ENCODE measurements around the gene NOP9.
A peak's percentile ranks its signal among the peaks of the same experiment; 100 is the strongest.

The NOP9 gene

GRCh38 chr14:24299255-24300191, at the start of gene NOP9, which contains the start of gene DHRS1:
Gene NOP9, plus strand, starts transcription at chr14:24299850. Its CDS starts 105 bp downstream, at chr14:24299955.
Gene DHRS1, minus strand, starts transcription at chr14:24299780. Its CDS starts 674 bp downstream, at chr14:24299106.
- DNase-seq = peak; percentile 92

GRCh38 chr14:24250354-24250753, 49.3 kb upstream of the NOP9 start:
- DNase-seq = no peak

- DNase-seq = no peak
These were observed 47.8 kb upstream of the NOP9 start for GRCh38 chr14:24251880-24252288.

- no peak for DNase-seq
These were observed 47.1 kb upstream of the NOP9 start for GRCh38 chr14:24252289-24253124.

DNA sequence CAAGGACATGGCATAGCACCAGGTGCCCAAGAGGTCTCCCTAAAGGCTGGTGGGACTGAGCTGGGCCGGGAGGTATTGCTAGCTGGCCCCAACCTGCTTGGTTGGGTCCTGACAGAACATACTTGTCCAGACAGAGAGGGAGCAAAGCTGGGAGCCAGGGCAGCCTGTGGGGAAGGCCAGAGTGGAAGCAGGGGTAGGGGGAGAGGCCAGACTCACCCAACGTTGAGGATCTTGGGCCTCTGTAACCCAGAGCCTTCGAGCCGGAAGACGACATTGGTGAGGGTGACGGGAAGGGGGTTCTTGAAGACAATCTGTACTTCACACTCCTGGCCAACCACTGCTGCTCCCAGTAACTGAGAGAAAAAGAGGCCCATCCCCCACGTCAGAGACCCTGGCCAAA, 45.7 kb upstream of the NOP9 start:
- no peak for DNase-seq

DNA sequence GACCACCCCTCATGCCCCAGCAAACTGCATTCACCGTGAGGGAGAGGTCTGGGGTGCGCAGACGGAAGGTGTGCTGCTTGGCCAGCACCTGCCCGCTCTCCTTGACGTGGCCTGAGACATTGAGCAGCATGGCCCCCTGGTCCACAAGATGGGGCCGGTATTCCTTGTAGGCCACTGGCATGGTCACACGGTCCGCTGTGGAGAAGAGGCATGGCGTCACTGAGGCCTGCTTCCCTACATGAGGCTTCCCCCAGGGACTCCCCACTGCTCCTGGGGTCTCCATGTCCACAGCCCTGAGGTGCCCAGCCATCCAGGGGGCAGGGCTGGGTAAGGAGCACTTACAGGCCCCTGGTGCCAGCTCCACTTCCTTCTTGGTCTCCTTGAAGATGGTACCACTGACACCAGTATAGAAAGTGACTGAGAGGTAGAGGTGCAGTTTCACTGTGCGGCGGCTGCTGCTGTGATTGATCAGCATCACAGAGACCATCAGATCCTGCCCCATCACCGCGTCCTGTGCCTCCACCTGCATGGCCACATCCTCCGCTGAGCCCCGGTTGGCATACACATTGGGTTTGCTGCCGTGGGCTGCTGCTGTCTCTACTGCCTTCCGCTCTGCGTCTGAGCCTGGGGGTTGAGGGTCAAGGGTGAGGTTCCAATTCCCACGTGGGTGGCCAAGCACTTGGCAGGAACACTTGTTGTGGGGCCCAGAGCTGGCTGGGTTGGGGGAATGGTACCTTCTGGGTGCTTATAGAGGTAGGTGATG, 44.8 kb upstream of the NOP9 start:
- DNase-seq = no peak

- no peak for DNase-seq
These were observed 44.2 kb upstream of the NOP9 start for GRCh38 chr14:24255438-24255837.

GRCh38 chr14:24255931-24256711, 43.5 kb upstream of the NOP9 start:
- no peak for DNase-seq

- no peak for DNase-seq
These were observed 42.7 kb upstream of the NOP9 start for GRCh38 chr14:24256960-24257359.

GRCh38 chr14:24258119-24258518, 41.5 kb upstream of the NOP9 start:
- DNase-seq = no peak

DNA sequence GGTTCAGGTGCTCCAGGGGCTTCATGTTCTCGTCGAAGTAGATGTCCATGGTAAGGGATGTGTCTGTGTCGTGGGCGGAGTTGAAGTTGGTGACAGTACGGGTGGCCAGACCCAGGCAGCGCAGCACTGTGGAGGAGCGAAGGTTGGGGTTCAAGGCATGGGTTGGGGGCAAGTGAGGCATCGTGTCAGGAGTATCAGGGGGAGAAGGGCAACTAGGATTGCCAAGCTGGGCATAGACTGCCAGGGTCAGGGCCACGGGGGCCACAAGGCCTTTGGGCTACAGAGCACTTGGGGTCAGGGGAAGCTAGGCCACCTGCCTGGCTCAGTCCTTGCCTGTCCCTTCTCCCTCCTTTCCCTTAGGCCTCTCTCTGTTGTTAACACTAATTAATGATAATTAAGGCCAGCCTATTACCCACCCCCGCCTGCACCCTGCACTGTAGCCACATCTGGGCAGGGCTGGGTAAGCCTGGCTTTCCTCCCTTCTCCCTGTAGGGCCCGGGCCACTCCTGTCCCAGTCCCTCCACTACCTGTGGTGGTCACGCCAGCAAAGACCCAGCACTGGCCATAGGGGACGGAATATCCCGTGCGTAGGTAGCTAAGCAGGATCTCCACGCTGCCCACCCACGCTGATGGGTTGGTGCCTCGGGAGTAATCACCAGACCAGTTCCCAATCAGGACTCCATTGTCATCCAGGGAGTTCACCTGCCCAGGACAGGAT, 40.9 kb upstream of the NOP9 start:
- no peak for DNase-seq

- DNase-seq = no peak
These were observed 40.2 kb upstream of the NOP9 start for GRCh38 chr14:24259282-24260025.

DNA sequence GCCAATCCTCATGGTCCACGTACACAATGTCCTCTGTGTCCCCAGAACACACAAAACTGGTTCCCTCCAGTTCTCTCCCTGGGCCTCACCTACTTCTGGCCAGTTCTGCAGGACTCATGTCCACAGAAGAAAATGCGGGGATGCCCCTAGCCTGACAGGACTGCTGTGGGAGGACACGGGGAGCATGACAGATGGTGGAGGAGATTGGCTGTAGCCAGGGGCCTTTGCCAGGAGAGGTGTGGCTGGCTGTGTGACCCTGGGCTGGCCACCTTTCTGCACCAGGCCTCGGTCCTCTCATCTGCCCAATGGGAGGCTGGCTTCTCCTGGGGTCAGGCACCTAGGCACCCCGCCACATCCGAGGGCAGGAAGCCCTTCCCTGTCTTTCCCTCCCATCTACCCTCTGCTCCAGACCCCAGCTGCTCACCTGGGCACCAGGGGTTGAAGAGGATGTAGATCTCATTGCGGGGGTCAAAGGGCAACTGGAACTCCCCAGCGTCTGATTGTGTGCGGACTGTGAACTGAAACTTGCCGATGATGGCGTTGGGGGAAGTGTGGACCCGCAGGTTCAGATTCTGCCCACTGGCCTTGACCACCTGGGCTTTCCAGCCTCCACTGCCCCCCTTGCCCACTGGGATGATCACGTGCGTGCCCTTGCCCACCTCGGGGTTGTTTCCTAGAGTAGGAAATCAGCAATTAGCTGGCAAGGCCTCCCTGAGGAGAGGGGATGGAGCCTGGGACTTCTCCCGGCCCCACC, 39.4 kb upstream of the NOP9 start:
- DNase-seq = no peak

DNA sequence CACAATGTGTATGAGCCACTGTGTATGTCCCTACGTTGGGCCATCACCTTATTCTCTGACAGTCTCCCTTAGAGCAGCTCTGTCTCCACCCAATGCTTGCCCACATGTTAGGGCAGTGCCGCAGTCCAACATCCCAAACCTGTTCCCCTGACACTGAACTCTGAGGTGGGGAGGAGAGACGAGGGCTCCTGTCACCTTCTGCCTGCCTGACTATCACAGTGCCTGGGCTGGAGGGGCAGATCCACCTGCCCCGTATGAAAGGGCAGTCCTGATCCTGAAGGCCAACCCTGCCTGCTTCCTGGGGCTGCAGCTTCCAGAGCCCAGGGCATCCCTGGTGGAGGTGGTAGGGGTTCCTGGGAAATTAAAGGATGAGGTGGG, 38.9 kb upstream of the NOP9 start:
- no peak for DNase-seq

DNA sequence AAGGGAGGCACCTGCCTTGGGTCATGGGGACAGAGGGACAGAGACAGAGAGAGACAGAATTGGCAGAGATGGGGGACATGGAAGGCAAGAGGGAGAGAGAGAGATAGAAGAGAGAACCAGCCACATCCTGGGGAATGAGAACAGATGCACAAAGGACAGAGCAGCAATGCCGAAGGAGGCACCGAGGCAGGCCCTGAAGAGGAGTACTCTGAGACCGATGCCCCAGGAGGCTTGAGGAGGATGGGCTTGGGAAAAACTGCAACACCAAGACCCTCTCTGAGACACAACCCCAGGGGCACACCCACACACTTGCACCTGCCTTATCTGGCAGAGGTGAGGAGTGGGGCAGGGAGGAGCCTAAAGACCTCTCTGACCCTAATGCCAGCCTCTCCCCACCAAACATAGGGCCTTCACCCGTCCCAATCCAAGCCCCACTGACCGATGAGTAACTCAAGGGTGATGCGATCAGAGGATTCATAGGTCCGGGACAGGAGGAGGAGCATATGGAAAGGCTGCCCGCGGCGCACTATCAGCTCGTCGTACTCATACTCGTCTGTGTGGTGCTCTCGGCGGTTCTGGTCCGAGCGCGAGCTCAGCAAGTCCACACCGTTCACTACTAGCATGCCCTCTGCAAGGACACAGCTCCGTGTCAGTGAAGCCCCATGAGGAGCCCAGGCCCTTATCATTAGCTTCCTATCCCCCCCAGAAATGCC, 38.2 kb upstream of the NOP9 start:
- no peak for DNase-seq

GRCh38 chr14:24261969-24262327, 37.7 kb upstream of the NOP9 start:
- DNase-seq = no peak

- no peak for DNase-seq
These were observed 36.6 kb upstream of the NOP9 start, which contains the start of gene TGM1 for GRCh38 chr14:24262821-24263733. Gene TGM1, minus strand, starts transcription at chr14:24263177. Its CDS starts 825 bp downstream, at chr14:24262352.

DNA sequence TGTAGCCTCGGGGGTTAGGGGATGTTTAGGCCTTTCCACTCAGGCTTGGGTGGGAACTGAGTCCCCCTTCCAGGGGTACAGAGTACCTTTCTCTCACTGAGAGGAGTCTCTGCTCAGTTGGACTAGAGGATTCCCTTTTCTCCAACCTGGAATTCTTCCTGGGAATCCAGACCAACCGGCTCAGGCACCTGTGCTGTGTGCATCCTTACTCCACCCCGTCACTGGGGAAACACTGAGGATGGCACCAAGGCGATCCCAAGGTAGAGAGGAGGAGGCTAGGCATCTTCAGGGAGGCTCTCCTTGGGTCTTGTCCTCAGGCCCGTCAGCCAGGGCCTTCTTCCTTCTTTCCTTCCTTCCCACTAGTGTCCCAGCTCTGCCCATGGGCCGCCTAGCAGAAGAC, 35.8 kb upstream of the NOP9 start:
- no peak for DNase-seq
